GM18907 (cell line): Measurements from ENCODE around the gene PDE3B.
"Not testable (repeated sequence)": the region's sequence is repeated elsewhere in the genome, so short reads cannot be mapped to it uniquely, and the experiment has no call there.

Source experiments
- ATAC-seq: cut with Tn5 transposase; IDR thresholded peaks from one replicate; pipeline ENCODE4 v1.9.1; 2021; ENCODE audit warnings: mild to moderate bottlenecking, moderate library complexity; ENCODE audit not compliant: unreplicated experiment

PDE3B gene

DNA sequence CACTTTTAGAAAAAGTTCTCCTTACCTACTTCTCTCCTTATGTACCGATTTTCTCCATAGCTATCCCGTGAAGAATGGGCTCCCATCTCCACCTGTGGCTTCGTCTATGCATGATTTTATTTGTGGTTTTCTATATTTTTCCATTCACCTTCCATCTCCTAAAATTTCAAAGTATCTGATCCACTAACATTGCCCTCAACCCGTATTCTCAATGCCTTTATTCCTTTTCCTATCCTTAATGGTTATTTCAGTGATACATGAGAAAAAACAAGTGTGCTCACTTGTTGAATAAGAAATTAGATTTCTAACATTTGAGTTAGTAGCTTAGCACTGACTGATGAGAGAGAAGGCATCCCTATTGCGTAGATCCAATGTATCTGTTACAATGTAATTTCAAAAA lies 231.6 kb downstream of the PDE3B start:
- no peak for ATAC-seq

DNA sequence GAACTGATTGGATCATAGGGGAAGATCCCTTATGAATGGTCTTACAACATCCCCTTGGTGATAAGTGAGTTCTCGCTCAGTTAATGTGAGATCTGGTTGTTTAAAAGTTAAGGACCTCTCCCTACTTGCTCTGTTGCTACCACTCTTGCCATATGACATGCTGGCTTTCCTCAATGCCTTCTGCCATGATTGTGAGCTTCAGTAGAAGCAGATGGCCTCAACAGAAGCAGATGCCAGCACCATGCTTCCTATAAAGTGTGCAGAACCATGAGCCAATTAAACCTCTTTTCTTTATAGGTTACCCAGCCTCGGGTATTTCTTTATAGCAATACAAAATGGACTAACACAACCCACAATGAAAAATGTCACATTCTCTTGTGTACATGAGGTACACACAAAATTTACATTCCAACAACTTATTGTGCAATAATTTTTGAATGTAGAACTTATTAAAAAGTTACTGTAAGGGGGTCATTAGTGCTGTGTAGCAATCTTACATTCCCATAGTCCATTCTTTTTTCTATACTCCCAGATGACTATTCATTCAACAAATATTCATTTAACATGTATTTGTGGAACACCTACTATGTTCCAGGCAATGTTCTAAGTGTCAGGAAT lies 238.1 kb downstream of the PDE3B start:
- ATAC-seq = no peak

GRCh38 chr11:14882196-14882595 lies 238.6 kb downstream of the PDE3B start:
- ATAC-seq = no peak

DNA sequence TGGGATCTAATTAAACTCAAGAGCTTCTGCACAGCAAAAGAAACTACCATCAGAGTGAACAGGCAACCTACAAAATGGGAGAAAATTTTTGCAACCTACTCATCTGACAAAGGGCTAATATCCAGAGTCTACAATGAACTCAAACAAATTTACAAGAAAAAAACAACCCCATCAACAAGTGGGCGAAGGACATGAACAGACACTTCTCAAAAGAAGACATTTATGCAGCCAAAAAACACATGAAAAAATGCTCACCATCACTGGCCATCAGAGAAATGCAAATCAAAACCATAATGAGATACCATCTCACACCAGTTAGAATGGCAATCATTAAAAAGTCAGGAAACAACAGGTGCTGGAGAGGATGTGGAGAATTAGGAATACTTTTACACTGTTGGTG lies 240.1 kb downstream of the PDE3B start:
- not testable (repeated sequence) for ATAC-seq

DNA sequence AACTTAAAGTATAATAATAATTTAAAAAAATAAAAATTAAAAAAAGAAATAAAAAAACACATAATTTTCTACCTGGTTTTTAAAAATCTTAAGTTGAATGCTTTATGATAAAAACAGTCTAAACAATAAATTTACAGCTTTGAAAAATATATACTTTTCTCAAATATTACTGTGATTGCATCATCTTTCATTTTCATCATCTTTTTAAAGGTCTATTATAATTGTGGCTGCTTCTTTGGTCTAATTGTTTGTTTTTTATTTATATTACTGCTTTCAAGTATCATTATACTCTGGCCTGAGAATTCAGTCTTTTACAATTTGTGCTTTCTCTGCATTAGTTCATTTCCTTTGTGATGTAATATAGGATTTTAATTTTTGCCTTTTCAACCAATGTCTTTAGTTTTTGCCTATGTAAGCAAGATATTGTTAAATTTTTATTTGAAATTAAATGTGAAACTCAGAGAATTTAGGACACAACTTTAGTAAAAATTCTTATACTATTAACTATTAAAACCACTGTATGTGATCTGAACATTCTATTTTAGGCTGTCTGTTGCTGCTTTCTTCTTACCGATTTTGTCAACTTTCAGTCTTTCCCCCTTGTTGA lies 241.2 kb downstream of the PDE3B start:
- no peak for ATAC-seq

DNA sequence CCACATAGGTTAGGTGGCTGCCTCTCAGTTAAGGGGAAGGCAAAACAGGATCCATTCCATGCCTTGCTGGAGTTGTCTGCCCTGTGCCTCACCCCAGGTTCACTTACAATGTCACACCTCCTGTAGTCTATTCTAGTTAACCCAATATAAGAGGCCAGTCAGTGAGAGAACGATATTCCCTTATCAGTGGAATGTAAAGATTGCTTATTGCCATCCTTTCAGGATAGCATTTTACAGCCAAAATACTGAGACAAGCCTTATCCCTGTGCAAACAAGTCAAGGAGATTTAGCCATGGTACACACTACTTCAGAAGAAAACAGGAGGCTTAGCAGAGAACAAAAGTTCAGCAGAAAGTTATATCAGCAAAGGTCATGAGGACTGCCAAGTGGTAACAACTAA lies 242.9 kb downstream of the PDE3B start:
- no peak for ATAC-seq

DNA sequence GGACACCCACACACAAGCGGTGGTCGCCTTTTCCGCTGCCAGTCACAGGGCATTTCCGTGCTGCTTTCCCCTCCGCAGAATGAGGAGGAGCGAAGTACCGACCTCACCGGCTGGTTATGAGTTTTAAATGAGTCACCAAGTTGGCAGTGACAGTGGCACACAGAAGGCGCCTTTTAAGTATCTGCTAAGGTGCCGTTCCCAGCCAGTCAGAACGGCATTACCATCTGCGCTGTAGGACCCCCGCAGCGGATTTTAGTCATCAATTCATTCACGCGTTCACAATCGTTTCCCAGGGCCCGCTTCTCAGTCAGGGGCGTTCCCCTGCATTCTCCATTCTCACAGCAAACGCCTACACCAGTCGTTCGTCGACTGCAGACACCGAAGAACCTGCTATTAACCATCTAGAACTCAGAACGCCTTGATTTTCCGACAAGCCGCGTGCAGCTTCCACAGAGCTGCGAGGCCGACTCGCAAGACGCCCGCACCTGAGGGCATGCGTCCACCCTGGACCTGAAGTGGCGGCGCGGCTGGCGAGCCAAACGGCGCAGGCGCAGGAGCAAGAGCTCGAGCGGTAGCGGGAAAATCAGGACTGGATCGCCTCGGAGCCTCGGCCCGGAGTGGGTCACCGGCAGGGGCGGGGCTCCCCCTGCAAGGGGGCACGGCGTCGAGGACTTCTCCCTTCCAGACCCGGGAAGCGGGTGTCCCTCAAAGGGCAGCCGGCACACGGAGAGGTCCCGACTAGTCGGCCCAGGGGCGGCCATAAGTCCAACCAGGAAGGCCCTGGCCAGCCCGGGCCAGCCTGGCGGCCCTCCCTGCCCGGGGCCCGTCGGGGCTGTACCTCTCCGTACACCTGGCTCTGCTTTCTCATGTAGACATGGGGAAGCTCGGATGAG lies 247.8 kb downstream of the PDE3B start:
- peak; percentile 56 for ATAC-seq

- peak; percentile 96 for ATAC-seq
Observed at GRCh38 chr11:14892036-14892556, 248.5 kb downstream of the PDE3B start, which contains the start of gene CYP2R1. TSS of gene CYP2R1 (minus strand) at chr11:14892231. CDS start at chr11:14892205, 26 bp downstream.

- no peak for ATAC-seq
Observed at GRCh38 chr11:14892577-14892976, 249.0 kb downstream of the PDE3B start.

- ATAC-seq = no peak
Observed at GRCh38 chr11:14894657-14895598, 251.3 kb downstream of the PDE3B start.

DNA sequence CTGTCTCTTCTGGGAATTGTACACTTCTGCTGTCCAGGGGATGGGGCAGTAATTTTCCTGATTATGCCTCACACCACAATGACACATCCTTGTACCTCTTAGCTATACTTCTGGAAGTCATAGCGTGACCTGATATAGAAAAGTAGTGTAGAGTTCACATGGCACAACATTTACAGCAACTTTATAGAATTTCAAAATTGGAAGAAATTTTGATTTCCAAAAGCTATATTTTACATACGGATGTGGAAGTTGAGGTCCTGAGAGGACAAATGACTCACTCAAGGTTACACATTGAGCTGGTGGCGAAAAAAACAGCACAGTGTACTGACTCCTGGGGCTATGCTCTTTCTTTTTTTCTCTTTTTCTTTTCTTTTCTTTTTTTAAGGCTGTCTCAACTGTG lies 254.8 kb downstream of the PDE3B start:
- ATAC-seq = no peak

GRCh38 chr11:14898906-14899305 lies 255.3 kb downstream of the PDE3B start:
- ATAC-seq = no peak

DNA sequence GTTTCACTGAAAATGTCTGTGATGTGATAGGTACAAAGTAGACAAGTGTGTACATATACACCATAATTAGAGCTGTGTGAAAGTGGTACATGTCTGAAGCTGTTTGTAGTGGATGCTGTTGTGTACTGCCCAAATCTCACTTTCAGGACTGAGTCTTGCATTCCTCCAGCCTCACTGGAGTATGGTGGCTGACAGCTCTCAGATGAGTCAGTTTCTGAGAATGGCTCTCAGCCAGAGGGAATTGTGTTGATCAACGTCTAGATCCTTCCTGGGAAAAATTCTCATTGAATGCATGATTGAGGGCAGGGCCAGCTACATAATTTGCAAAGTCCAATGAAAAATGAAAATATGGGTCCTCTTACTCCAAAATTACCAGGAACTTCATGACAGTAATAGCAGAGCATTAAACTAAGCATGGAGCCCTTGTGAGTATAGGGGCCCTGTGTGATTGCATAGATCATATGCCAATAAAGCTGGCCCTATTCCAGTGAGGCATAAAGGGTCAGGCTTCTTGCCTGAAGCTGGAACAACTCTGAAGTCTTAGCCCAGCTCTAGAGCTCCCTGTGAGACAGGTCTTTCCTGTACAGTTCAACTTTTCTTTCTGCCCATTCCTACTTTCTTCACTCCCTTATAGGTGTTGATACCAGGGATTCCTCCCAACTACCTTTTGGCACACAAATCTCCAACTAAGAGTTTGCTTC lies 259.2 kb downstream of the PDE3B start:
- ATAC-seq = no peak

GRCh38 chr11:14904745-14905103 lies 261.1 kb downstream of the PDE3B start:
- peak; percentile 42 for ATAC-seq

DNA sequence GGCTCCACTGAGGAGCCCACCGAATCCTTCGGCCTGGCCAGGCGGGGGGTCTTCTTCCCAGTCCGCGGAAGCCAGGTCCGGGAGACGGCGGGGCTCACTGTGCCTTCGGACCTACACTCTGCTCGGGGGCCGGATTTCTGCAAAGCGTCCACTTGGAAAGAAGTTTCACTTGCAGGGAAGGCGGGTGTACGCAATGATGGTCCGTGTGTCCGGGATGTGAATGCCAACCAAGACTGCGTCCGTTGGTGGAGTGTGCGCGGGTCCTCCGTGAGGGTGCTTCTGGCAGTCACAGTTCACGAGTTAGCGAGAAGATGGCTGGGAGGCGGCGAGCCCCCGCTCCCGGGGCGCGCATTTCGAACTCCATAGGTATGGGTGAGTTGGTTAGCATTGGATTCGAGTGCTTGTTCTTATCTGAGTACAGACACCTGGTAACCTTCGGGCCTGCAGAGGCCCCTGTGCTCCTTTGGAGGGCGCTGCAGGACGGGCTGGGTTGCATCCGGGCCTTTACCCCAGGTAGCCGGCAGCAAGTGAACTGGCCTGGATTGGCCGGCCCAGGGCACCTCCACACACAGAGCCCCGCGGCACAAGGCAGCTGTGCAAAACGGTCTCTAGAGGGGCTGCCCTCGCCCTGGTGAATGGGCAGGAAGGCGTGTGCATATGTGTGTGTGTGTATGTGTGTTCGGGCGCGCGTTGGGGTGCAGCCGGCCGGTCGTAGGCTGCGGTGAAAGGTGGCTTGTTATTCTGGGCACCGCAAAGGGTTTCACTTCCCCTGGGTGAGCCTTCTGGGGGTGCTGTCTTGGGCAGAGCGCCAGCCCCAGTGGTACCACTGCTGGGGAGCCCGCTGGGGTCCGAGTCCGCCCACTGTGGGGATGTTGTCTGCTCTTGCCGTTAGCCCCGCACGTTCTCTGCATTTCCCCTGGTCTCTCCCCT lies 261.8 kb downstream of the PDE3B start:
- peak; percentile 74 for ATAC-seq

DNA sequence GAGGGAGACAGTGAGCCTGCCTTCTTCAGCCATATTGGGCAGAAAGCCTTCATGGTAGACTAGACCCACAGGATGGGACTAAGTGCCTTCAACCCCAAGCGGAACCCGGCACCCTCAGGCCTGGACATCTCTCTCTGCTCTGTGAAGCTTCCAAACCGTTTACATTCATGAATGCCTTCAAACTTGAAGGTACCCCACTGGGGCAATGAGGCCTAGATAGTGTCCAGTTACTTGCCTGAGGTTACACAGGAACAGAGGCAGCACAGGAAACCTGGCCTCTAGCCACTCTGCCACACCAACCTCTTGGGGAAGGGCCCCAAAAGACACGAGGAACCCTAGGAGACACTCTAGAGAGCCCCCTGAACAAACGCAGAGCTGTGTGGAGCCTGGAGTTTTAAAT lies 263.0 kb downstream of the PDE3B start:
- ATAC-seq = no peak

GRCh38 chr11:14906993-14907392 lies 263.4 kb downstream of the PDE3B start:
- ATAC-seq = no peak

DNA sequence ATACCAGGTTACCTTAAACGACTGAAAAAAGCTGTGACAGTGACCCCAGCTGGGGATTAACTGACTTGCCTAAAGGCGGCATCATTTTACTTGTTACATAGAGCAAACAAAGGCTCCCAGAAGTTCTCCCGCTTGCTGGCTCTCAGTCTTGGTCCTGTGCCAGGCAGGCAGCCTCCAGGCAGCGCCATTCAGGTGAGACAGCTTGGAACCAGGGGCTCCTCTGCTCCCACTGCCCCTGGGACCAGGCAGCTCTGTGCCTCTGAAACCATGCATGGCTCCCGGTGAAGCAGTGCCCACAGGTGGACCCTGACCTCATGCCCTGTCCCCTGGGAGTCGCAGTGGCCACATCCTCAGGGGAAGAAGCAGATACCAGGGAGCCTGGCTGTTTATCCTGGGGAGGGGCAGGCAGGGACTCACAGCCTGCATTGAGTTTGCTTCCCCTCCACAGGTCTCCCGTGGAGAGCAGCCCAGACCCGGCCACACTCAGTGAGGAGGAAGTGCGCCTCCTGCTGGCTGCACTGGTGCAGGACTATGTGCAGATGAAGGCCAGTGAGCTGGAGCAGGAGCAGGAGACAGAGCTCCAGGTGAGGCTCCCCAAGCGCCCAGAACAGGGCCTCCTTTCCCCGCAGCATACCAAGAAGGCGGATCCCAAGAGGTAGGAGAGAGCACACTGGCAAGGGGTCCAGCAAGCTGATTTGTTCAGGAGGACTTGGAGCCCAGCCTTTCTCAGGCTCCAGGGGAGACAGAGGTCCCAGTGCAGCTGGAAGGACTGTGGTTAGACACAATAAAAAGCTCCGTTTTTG lies 264.0 kb downstream of the PDE3B start:
- ATAC-seq = peak; percentile 56
